SU-DHL-6 (cell line): ENCODE results near the gene EFNA4.

Experiments used
- CTCF ChIP-seq: fragments of 200-600 bp; sonication (generic); IDR thresholded peaks from one replicate; pipeline ENCODE4 v1.5.1; 2017; ENCODE audit warnings: antibody characterized with exemption, mild to moderate bottlenecking, low read length, moderate library complexity; ENCODE audit not compliant: insufficient read depth, poor library complexity, severe bottlenecking
- EZH2phosphoT487 ChIP-seq: fragments of 200-600 bp; sonication (generic), shearing (Covaris generic); conservative IDR thresholded peaks from 2 replicates; pipeline ENCODE4 v1.6.1; 2018; ENCODE audit warnings: mild to moderate bottlenecking, antibody characterized with exemption, low read length, moderate library complexity, mixed read lengths

- TF ChIP-seq CTCF (no peak), EZH2phosphoT487 (no peak)
These were observed 14.8 kb upstream of the EFNA4 start for GRCh38 chr1:155048449-155049334.
